SU-DHL-6 (cell line): ENCODE measurements around the gene HOXA13.
A peak's percentile ranks its signal among the peaks of the same experiment; 100 is the strongest.

ENCODE experiments used
- H2AFZ ChIP-seq: fragments of 200-600 bp; sonication (generic); 2 replicates; pipeline ENCODE4 v1.6.1; 2014; ENCODE audit warnings: low read depth, mild to moderate bottlenecking, moderate library complexity, mixed read lengths, antibody characterized with exemption, low read length; ENCODE audit not compliant: severe bottlenecking
- H3F3A ChIP-seq: fragments of 200-600 bp; shearing (Covaris generic); 2 replicates; pipeline ENCODE4 v1.6.0; 2016; ENCODE audit warnings: antibody characterized with exemption, mild to moderate bottlenecking; ENCODE audit not compliant: insufficient read depth
- H3K27ac ChIP-seq: fragments of 200-600 bp; sonication (generic); 2 replicates; pipeline ENCODE4 v1.5.1; 2016; ENCODE audit warnings: low read depth, mild to moderate bottlenecking, low read length, moderate library complexity, mixed read lengths
- H3K27me3 ChIP-seq: fragments of 200-600 bp; sonication (generic), shearing (Covaris generic); 2 replicates; pipeline ENCODE4 v1.6.0; 2014; ENCODE audit warnings: mild to moderate bottlenecking, low read length
- H3K36me3 ChIP-seq: fragments of 200-600 bp; sonication (generic); 2 replicates; pipeline ENCODE4 v1.6.1; 2014; ENCODE audit warnings: mild to moderate bottlenecking, low read length, mixed read lengths
- H3K4me2 ChIP-seq: fragments of 300-600, 200-600 bp; shearing (Covaris generic), sonication (generic); 2 replicates; pipeline ENCODE4 v1.6.0; 2014; ENCODE audit warnings: low read length, low read depth, mild to moderate bottlenecking; ENCODE audit not compliant: poor library complexity, severe bottlenecking
- H3K4me3 ChIP-seq: fragments of 200-600 bp; sonication (generic); 2 replicates; pipeline ENCODE4 v1.5.1; 2014; ENCODE audit warnings: antibody characterized with exemption, low read length, mild to moderate bottlenecking, mixed read lengths; ENCODE audit not compliant: insufficient read depth, poor library complexity, severe bottlenecking
- H3K79me2 ChIP-seq: fragments of 200-600 bp; sonication (generic); 2 replicates; pipeline ENCODE4 v1.6.1; 2014; ENCODE audit warnings: mild to moderate bottlenecking, low read length, moderate library complexity; ENCODE audit not compliant: insufficient read depth
- H3K9ac ChIP-seq: fragments of 200-600 bp; sonication (generic); 2 replicates; pipeline ENCODE4 v1.7.0; 2014; ENCODE audit warnings: mild to moderate bottlenecking, low read length
- H3K9me2 ChIP-seq: fragments of 200-600 bp; sonication (generic); replicated peaks from 2 replicates; pipeline ENCODE4 v1.6.1; 2014; ENCODE audit warnings: low read length; ENCODE audit not compliant: insufficient read depth
- H3K9me3 ChIP-seq: fragments of 200-600 bp; sonication (generic); 2 replicates; pipeline ENCODE4 v1.6.1; 2014; ENCODE audit warnings: low read length, mixed read lengths; ENCODE audit not compliant: insufficient read depth
- H4K20me1 ChIP-seq: fragments of 200-600 bp; sonication (generic); 2 replicates; pipeline ENCODE4 v1.6.1; 2014; ENCODE audit warnings: low read depth, mild to moderate bottlenecking, antibody characterized with exemption, low read length, moderate library complexity, mixed read lengths
- CTCF ChIP-seq: fragments of 200-600 bp; sonication (generic); IDR thresholded peaks from one replicate; pipeline ENCODE4 v1.5.1; 2017; ENCODE audit warnings: antibody characterized with exemption, mild to moderate bottlenecking, low read length, moderate library complexity; ENCODE audit not compliant: insufficient read depth, poor library complexity, severe bottlenecking
- EZH2phosphoT487 ChIP-seq: fragments of 200-600 bp; sonication (generic), shearing (Covaris generic); conservative IDR thresholded peaks from 2 replicates; pipeline ENCODE4 v1.6.1; 2018; ENCODE audit warnings: mild to moderate bottlenecking, antibody characterized with exemption, low read length, moderate library complexity, mixed read lengths

The HOXA13 gene

GRCh38 chr7:27148031-27148755 lies 51.7 kb downstream of the HOXA13 start:
- no peak for TF ChIP-seq CTCF
- H3K9ac ChIP-seq = peak overlapping the region; percentile 6; the same call in 1 of the 2 replicates
- H3K27ac ChIP-seq = no peak overlapping the region
- H3K79me2 ChIP-seq = peaks cover 15% of the 10 kb centered on the region; the same call in 1 of the 2 replicates
- H3K27me3 ChIP-seq = no peaks in the 10 kb centered on the region
- H3K9me2 ChIP-seq = no peaks in the 10 kb centered on the region
- H3K4me2 ChIP-seq = peak overlapping the region; percentile 73
- H3K9me3 ChIP-seq = no peaks in the 10 kb centered on the region
- no peaks in the 10 kb centered on the region for H3K36me3 ChIP-seq
- H3F3A ChIP-seq = no peaks in the 10 kb centered on the region
- no peak overlapping the region for H3K4me3 ChIP-seq
- no peaks in the 10 kb centered on the region for H4K20me1 ChIP-seq
- H2AFZ ChIP-seq = no peak overlapping the region

- Histone ChIP-seq H3K27me3 (no peaks in the 10 kb centered on the region), H3K4me2 (peak within 1 kb of the TSS; percentile 73), H3K9me2 (no peaks in the 10 kb centered on the region), H2AFZ (no peak within 1 kb of the TSS), H3K36me3 (no peaks in the 10 kb centered on the region), H4K20me1 (no peaks in the 10 kb centered on the region), H3K9me3 (no peaks in the 10 kb centered on the region), H3K79me2 (peaks cover 15% of the 10 kb centered on the region; the same call in 1 of the 2 replicates), H3F3A (no peaks in the 10 kb centered on the region), H3K27ac (no peak within 1 kb of the TSS), H3K4me3 (no peak within 1 kb of the TSS), H3K9ac (peak within 1 kb of the TSS; percentile 6; the same call in 1 of the 2 replicates)
- TF ChIP-seq EZH2phosphoT487 (no peak), CTCF (no peak)
These were observed 52.5 kb downstream of the HOXA13 start, which contains the start of gene HOXA6 for GRCh38 chr7:27147199-27148030. TSS of gene HOXA6 (minus strand) at chr7:27147774. CDS start at chr7:27147749, 25 bp downstream.

GRCh38 chr7:27146491-27147198 lies 53.2 kb downstream of the HOXA13 start:
- H3K4me3 ChIP-seq = no peak overlapping the region
- no peaks in the 10 kb centered on the region for H3F3A ChIP-seq
- TF ChIP-seq EZH2phosphoT487 (no peak), CTCF (no peak)
- no peak overlapping the region for H3K9ac ChIP-seq
- H3K79me2 ChIP-seq = peaks cover 15% of the 10 kb centered on the region; the same call in 1 of the 2 replicates
- no peaks in the 10 kb centered on the region for H3K27me3 ChIP-seq
- no peaks in the 10 kb centered on the region for H3K9me3 ChIP-seq
- H3K27ac ChIP-seq = no peak overlapping the region
- H3K4me2 ChIP-seq = no peak overlapping the region
- H2AFZ ChIP-seq = no peak overlapping the region
- H3K36me3 ChIP-seq = no peaks in the 10 kb centered on the region
- no peaks in the 10 kb centered on the region for H4K20me1 ChIP-seq
- no peaks in the 10 kb centered on the region for H3K9me2 ChIP-seq
